ENCODE measurements around the gene PYGO2.
"Not testable (repeated sequence)": the region's sequence is repeated elsewhere in the genome, so short reads cannot be mapped to it uniquely, and the experiment has no call there.

PYGO2 gene

DNA sequence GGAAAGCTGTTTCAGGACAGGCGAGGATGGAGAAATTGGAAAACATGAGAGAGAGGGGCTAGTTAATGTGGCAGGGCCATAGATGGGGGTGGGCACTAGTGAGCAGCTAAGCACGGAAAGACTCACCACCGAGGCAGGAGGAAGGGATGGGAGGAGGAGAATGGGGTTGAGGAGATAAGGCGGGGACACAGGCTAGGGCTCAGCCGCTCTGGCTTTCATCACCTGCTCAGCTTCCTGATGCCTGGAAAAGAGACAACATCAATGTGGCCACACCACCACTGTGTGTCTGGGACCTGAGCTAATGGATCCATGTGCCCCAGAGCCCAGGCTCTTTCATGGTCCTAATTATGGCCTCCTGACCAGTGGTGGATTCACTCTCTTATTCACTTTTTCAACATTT is 52.6 kb downstream of the PYGO2 start:
- DNase-seq (ENCODE audit: low read depth): no peak

- DNase-seq (ENCODE audit: low read depth): not testable (repeated sequence)
These were observed 53.5 kb downstream of the PYGO2 start for GRCh38 chr1:154908129-154908528.

Data from activated T-helper 1 cell treated with Interleukin-2 at 50 U/mL for 16 hours (primary cell).